Upper lobe of right lung (tissue), 1 donor: ENCODE data around the gene SNRNP70. TPM values are rescaled to one million over a fixed set of nuclear protein-coding genes. Genes with fewer than 3 reads are reported as not detected.

Experiments used
- ATAC-seq: fragments of 200-7000 bp; cut with Tn5 transposase; one replicate; pipeline ENCODE4 v1.9.1; 2020; ENCODE audit warnings: mild to moderate bottlenecking, moderate library complexity
- DNase-seq: peaks from one replicate; pipeline ENCODE4 v3.0.0-alpha.2; 2020
- H3K27ac ChIP-seq: fragments of 200-600 bp; one replicate; pipeline ENCODE4 v1.8.0; 2022
- H3K27me3 ChIP-seq: fragments of 200-600 bp; one replicate; pipeline ENCODE4 v1.8.0; 2022; ENCODE audit warnings: mild to moderate bottlenecking
- H3K36me3 ChIP-seq: fragments of 200-600 bp; one replicate; pipeline ENCODE4 v1.8.0; 2022
- H3K4me1 ChIP-seq: fragments of 200-600 bp; one replicate; pipeline ENCODE4 v1.8.0; 2022
- H3K4me3 ChIP-seq: fragments of 200-600 bp; one replicate; pipeline ENCODE4 v1.8.0; 2022; ENCODE audit warnings: mild to moderate bottlenecking
- H3K9me3 ChIP-seq: fragments of 200-600 bp; one replicate; pipeline ENCODE4 v1.8.0; 2022
- intact Hi-C: fragments of 100-400 bp; cut with DNase I; formaldehyde crosslinking; loops from one replicate; pipeline ENCODE4 v1.11.0; 2022
- total RNA-seq: library from RNA; stranded (reverse); fragmentation: NEBNext Ultra II Directional; extraction: Animal tissue kit (Norgen Biotek cat#: 25700); gene quantifications from one replicate; pipeline ENCODE4 v1.2.1, GENCODE V29; 2021
- TF ChIP-seq, protein P1 (sequence below): fragments of 200-600 bp; IDR thresholded peaks from one replicate; pipeline ENCODE4 v1.8.0; 2022; ENCODE audit warnings: antibody characterized with exemption
- donor health status: DM: no; HTN: yes; CAD: no; lungs with severe emphysema.

Gene SNRNP70
- total RNA-seq, 1 donor from 2014 or later = 179 TPM

- H3K27me3 ChIP-seq = no peaks in the 10 kb centered on the region
- H3K4me3 ChIP-seq = peak overlapping the region; percentile 97
- TF ChIP-seq, protein P1, sequence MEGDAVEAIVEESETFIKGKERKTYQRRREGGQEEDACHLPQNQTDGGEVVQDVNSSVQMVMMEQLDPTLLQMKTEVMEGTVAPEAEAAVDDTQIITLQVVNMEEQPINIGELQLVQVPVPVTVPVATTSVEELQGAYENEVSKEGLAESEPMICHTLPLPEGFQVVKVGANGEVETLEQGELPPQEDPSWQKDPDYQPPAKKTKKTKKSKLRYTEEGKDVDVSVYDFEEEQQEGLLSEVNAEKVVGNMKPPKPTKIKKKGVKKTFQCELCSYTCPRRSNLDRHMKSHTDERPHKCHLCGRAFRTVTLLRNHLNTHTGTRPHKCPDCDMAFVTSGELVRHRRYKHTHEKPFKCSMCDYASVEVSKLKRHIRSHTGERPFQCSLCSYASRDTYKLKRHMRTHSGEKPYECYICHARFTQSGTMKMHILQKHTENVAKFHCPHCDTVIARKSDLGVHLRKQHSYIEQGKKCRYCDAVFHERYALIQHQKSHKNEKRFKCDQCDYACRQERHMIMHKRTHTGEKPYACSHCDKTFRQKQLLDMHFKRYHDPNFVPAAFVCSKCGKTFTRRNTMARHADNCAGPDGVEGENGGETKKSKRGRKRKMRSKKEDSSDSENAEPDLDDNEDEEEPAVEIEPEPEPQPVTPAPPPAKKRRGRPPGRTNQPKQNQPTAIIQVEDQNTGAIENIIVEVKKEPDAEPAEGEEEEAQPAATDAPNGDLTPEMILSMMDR = no peak
- ATAC-seq (no peak), DNase-seq (no peak)
- intact Hi-C loops = no loop called here
- H3K9me3 ChIP-seq = no peaks in the 10 kb centered on the region
- H3K27ac ChIP-seq = no peak overlapping the region
- peaks cover 37% of the 10 kb centered on the region for H3K36me3 ChIP-seq
- H3K4me1 ChIP-seq = peaks cover 25% of the 10 kb centered on the region
These were observed 1.0 kb downstream of the SNRNP70 start for GRCh38 chr19:49086296-49086695.

DNA sequence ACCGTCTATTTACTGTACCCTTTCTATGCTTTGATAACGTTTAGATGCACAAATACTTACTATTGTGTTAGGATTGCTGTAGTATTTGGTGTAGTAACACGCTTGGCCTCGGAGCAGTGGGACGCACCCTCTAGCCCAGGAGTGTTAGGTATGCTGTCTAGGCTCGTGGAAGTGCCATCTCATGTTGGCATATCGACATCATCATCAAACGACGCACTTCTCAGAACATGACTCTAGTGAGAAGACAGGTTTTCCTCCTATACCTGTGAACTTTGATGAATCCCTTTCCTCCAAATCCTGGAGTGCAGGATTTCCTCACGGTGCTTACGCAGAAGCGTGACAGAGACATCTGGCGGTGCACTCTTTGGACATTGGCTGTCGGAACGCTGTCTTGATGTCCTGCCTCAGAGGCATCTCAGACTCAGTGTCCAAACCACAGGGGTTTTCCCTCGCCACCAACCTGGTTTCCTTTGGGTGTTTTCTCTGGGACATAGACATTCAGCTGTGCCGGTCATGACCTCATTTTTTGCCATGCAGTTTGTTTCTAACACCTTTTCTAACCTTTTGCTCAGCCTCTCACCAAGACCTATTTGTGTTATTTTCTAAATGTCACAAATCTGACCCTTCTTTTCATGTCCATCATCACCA is 6.3 kb downstream of the SNRNP70 start:
- ATAC-seq = no peak
- Histone ChIP-seq H3K36me3 (peaks cover 89% of the 10 kb centered on the region), H3K4me1 (peaks cover 13% of the 10 kb centered on the region), H3K4me3 (no peak overlapping the region), H3K27me3 (no peaks in the 10 kb centered on the region), H3K27ac (no peak overlapping the region), H3K9me3 (no peaks in the 10 kb centered on the region)
- no peak for DNase-seq
- intact Hi-C loops = loop anchor here (10.0 kb wide), 1 partner anchor 53 kb away; no protein-coding TSS in a partner anchor
- TF ChIP-seq, protein P1 = no peak

DNA sequence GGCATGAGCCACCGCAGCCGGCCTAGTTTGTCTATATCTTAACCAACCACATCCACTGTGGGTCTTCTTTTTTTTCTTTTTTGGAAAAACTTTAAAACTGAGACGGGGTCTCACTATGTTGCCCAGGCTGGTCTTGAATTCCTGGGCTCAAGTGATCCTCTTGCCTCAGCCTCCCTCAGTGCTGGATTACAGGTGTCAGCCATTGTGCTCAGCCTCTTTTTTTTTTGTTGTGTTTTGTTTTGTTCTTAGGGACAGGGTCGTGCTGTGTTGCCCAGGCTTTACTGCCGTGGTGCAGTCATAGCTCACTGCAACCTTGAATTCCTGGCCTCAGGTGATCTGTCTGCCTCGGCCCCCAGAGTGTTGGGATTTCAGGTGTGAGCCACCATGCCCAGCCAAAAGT is 7.4 kb downstream of the SNRNP70 start:
- intact Hi-C loops = loop anchor here (10.0 kb wide), 1 partner anchor 52 kb away; no protein-coding TSS in a partner anchor
- H3K9me3 ChIP-seq = no peaks in the 10 kb centered on the region
- DNase-seq (no peak), ATAC-seq (no peak)
- no peak overlapping the region for H3K4me3 ChIP-seq
- H3K4me1 ChIP-seq = peaks cover 4% of the 10 kb centered on the region
- peaks cover 93% of the 10 kb centered on the region for H3K36me3 ChIP-seq
- H3K27me3 ChIP-seq = no peaks in the 10 kb centered on the region
- H3K27ac ChIP-seq = no peak overlapping the region
- TF ChIP-seq, protein P1 = no peak

GRCh38 chr19:49094505-49095482 is 9.5 kb downstream of the SNRNP70 start:
- ATAC-seq = no peak
- Histone ChIP-seq H3K4me3 (no peak overlapping the region), H3K36me3 (peaks cover 97% of the 10 kb centered on the region), H3K27me3 (no peaks in the 10 kb centered on the region), H3K9me3 (no peaks in the 10 kb centered on the region), H3K27ac (no peak overlapping the region), H3K4me1 (peaks cover 3% of the 10 kb centered on the region)
- TF ChIP-seq, protein P1 = no peak
- intact Hi-C loops = loop anchor here (5.0 to 10.0 kb wide), 2 partner anchors 50 to 118 kb away; no protein-coding TSS in a partner anchor
- no peak for DNase-seq

DNA sequence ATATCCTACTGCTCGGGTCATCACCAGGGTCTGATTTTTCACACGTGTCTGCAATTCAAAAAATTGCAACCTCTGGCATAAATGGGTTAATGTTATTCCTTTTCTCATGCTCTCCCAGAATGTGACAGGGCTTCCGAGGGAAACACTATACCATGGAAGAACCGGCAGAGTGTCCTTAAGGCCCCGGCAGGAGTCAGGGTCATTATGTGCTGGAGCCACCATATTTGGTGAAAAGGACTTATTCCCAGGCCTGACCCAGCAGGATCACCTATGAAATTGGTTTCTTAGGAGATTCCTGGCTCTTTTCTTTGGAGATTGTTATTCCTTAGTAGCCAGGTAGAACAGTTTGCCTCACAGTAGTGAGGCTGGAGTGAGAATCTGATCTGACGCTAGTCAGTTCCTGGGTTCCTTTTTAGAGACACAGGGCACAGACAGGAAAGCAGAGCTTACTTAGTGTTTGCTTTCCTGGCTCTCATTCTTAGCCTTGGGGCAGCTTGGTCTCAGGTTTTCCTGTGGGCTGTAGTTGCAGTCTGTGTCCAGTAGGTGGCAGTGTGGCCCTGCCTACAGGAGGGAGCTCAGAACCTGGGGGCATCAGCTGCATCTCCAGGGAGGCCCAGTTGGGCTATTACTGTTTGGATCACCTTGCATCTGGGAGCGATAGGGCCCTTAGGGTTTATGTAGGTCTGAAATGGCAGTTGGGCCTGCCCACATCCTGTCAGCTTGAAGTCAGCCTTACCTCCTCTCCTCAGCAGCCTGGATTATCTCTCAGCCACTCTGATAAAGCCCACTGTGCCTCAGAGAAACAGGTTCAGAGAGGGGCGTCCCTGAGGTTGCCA is 12.4 kb downstream of the SNRNP70 start:
- intact Hi-C loops = loop anchor here (5.0 to 10.0 kb wide), 2 partner anchors 47 to 115 kb away; no protein-coding TSS in a partner anchor
- TF ChIP-seq, protein P1 = peak; percentile 100
- DNase-seq (no peak), ATAC-seq (peak; percentile 95)
- no peak overlapping the region for H3K27ac ChIP-seq
- H3K9me3 ChIP-seq = no peaks in the 10 kb centered on the region
- peaks cover 97% of the 10 kb centered on the region for H3K36me3 ChIP-seq
- no peaks in the 10 kb centered on the region for H3K27me3 ChIP-seq
- H3K4me3 ChIP-seq = no peak overlapping the region
- H3K4me1 ChIP-seq = peaks cover 3% of the 10 kb centered on the region
